Measurements from ENCODE around the gene MS4A7. TPM values are rescaled to one million over a fixed set of nuclear protein-coding genes. Genes with fewer than 3 reads are reported as not detected.

The MS4A7 gene
- total and polyA plus RNA-seq, 2 of the 4 experiments (the other 2 are of a cell fraction) = not detected

GRCh38 chr11:60367009-60367408, 11.3 kb upstream of the MS4A7 start:
- dilution Hi-C loops (cut with HindIII; ENCODE audit: low sequenced_read_pairs, unreplicated experiment) = no loop called here
- ATAC-seq (ENCODE audit: low read depth) = no peak
- H3K18ac ChIP-seq (ENCODE audit: low read depth, low read length) = no peak overlapping the region
- H3K9ac ChIP-seq (ENCODE audit: low read depth, low read length) = no peak overlapping the region
- ChIA-PET CTCF (no interaction called here), POLR2A (ENCODE audit: unreplicated experiment) (no interaction called here)
- TF ChIP-seq RAD21 (IDR thresholded peaks at IDR 0.05; ENCODE audit: low read length) (no peak), POLR2A (IDR thresholded peaks at IDR 0.05; ENCODE audit: low read depth, low read length) (no peak), CEBPB (IDR thresholded peaks at IDR 0.05; ENCODE audit: low read depth, low read length) (no peak), NFE2L2 (IDR thresholded peaks at IDR 0.05; ENCODE audit: low read depth, low read length) (no peak), FOS (IDR thresholded peaks at IDR 0.05; ENCODE audit: low read depth, low read length) (no peak), BHLHE40 (IDR thresholded peaks at IDR 0.05; ENCODE audit: low read depth, low read length) (no peak), CHD1 (IDR thresholded peaks at IDR 0.05; ENCODE audit: low read depth, low read length) (no peak), ELK1 (IDR thresholded peaks at IDR 0.05; ENCODE audit: borderline replicate concordance, low read depth, low read length) (no peak)
- no peak overlapping the region for H2BK120ac ChIP-seq (ENCODE audit: low read depth, low read length)
- H4K5ac ChIP-seq (ENCODE audit: low read depth, low read length) = no peak overlapping the region
- no peak overlapping the region for H3K4me3 ChIP-seq (ENCODE audit: insufficient read depth, low read depth, low read length)
- no peak overlapping the region for H3K27ac ChIP-seq (ENCODE audit: insufficient read depth, low read length)
- H3K4ac ChIP-seq (ENCODE audit: low read depth, low read length) = no peak overlapping the region
- H3K4me2 ChIP-seq (ENCODE audit: low read depth, low read length) = no peak overlapping the region
- no peaks in the 10 kb centered on the region for H3K4me1 ChIP-seq (ENCODE audit: control insufficient read depth, insufficient read depth, low read length)
- no peak overlapping the region for H3K14ac ChIP-seq (replicated peaks; ENCODE audit: low read depth, low read length)
- H4K20me1 ChIP-seq (ENCODE audit: insufficient read depth, low read length) = no peaks in the 10 kb centered on the region
- H4K8ac ChIP-seq (ENCODE audit: low read depth in 2 of 2, low read length in 2 of 2) = no peak overlapping the region
- no peaks in the 10 kb centered on the region for H3K36me3 ChIP-seq (ENCODE audit: control insufficient read depth, insufficient read depth, low read length)
- in situ Hi-C loops (cut with MboI; ENCODE audit: low sequenced_read_pairs) = no loop called here
- no peaks in the 10 kb centered on the region for H3K9me3 ChIP-seq (ENCODE audit: control insufficient read depth, insufficient read depth, low read length)
- no peak overlapping the region for H2AK5ac ChIP-seq (ENCODE audit: low read depth, low read length)
- no peak overlapping the region for H3K56ac ChIP-seq (ENCODE audit: extremely low read depth, insufficient read depth, low read length)
- H3K9me1 ChIP-seq (ENCODE audit: insufficient read depth, low read length) = no peaks in the 10 kb centered on the region
- no CpG with 5 or more reads among the region's 2 CpGs for WGBS, 2 experiments (ENCODE audit: extremely low coverage in 2 of 2, insufficient read length in 1 of 2)
- DNase-seq = no peak
- no peak overlapping the region for H3K23ac ChIP-seq (ENCODE audit: low read depth, low read length)
- intact Hi-C loops (cut with micrococcal nuclease) = no loop called here
- no TSS peak for BruUV-seq (replicated peaks)
- no peaks in the 10 kb centered on the region for H3K27me3 ChIP-seq (ENCODE audit: control insufficient read depth, insufficient read depth, low read length)
- no peak overlapping the region for H2BK5ac ChIP-seq (ENCODE audit: low read depth, low read length, poor library complexity, severe bottlenecking)
- no peak overlapping the region for H2AK9ac ChIP-seq (replicated peaks; ENCODE audit: low read depth, low read length, poor library complexity)
- H3K79me1 ChIP-seq (ENCODE audit: low read depth in 1 of 2, low read length in 2 of 2) = no peaks in the 10 kb centered on the region
- H2AFZ ChIP-seq (replicated peaks; ENCODE audit: low read length, poor library complexity) = no peak overlapping the region
- H2BK20ac ChIP-seq (ENCODE audit: low read depth, low read length) = no peak overlapping the region
- H2BK15ac ChIP-seq (ENCODE audit: low read depth, low read length) = no peak overlapping the region
- H4K91ac ChIP-seq (ENCODE audit: insufficient read depth, low read depth, low read length) = no peak overlapping the region
